CD14-positive monocyte (primary cell): ENCODE results near the gene ZNF536. TPM values are rescaled to one million over a fixed set of nuclear protein-coding genes. Genes with fewer than 3 reads are reported as not detected.
"Not testable (repeated sequence)": the region's sequence is repeated elsewhere in the genome, so short reads cannot be mapped to it uniquely, and the experiment has no call there.

Experiments
- DNase-seq, 3 donors: peaks; one replicate each; pipeline ENCODE4 v3.0.0-alpha.2; 2011 to 2022
- H2AFZ ChIP-seq: 2 replicates; pipeline ENCODE4 v1.6.0; 2012; ENCODE audit warnings: mild to moderate bottlenecking, low read depth, low read length, inconsistent platforms; ENCODE audit not compliant: insufficient read depth, poor library complexity, severe bottlenecking
- H3K27ac ChIP-seq, 2 donors: 1 replicate in 1 of 2; 2 replicates in 1 of 2; pipeline ENCODE4 v1.5.1; 2012 to 2013; ENCODE audit warnings: low read length in 2 of 2, control low read depth in 1 of 2, inconsistent platforms in 1 of 2, low read depth in 1 of 2, mild to moderate bottlenecking in 1 of 2
- H3K27me3 ChIP-seq, 2 donors: one replicate each; pipeline versions ENCODE4 v1.6.0 to v1.6.1; 2011 to 2013; ENCODE audit warnings: low read length in 2 of 2; ENCODE audit not compliant: control insufficient read depth in 2 of 2, insufficient read depth in 2 of 2
- H3K36me3 ChIP-seq, 2 donors: replicated peaks in 1 of 2; 1 replicate in 1 of 2; 2 replicates in 1 of 2; pipeline versions ENCODE4 v1.5.1 to v1.6.1; 2012 to 2013; ENCODE audit warnings: low read length in 2 of 2, control low read depth in 1 of 2, inconsistent platforms in 1 of 2, mild to moderate bottlenecking in 1 of 2; ENCODE audit not compliant: insufficient read depth in 2 of 2, control insufficient read depth in 1 of 2
- H3K4me1 ChIP-seq, 2 donors: 1 replicate in 1 of 2; 2 replicates in 1 of 2; pipeline versions ENCODE4 v1.5.1 to v1.6.1; 2012 to 2013; ENCODE audit warnings: low read length in 2 of 2, control low read depth in 1 of 2, inconsistent platforms in 1 of 2, mild to moderate bottlenecking in 1 of 2, moderate library complexity in 1 of 2; ENCODE audit not compliant: insufficient read depth in 2 of 2, control insufficient read depth in 1 of 2
- H3K4me2 ChIP-seq: replicated peaks from 2 replicates; pipeline ENCODE3; 2012; ENCODE audit warnings: low read length, moderate library complexity, mild to moderate bottlenecking; ENCODE audit not compliant: poor library complexity, severe bottlenecking; ENCODE audit errors: extremely low read depth
- H3K4me3 ChIP-seq, 3 experiments: fragments of 200-600 bp in 1 of 3; sonication (generic) in 1 of 3; replicated peaks in 1 of 3; 1 replicate in 2 of 3; 2 replicates in 1 of 3; pipeline ENCODE4 v1.5.1; 2011 to 2013; ENCODE audit warnings: low read length in 3 of 3, mild to moderate bottlenecking in 3 of 3, control low read depth in 2 of 3, low read depth in 2 of 3, inconsistent platforms in 1 of 3, moderate library complexity in 1 of 3
- H3K79me2 ChIP-seq: 2 replicates; pipeline ENCODE4 v1.6.0; 2012; ENCODE audit warnings: mild to moderate bottlenecking, control low read depth, inconsistent platforms, low read length, moderate library complexity; ENCODE audit not compliant: insufficient read depth
- H3K9ac ChIP-seq: 2 replicates; pipeline ENCODE4 v1.6.0; 2017; ENCODE audit warnings: low read length, mild to moderate bottlenecking; ENCODE audit not compliant: insufficient read depth, poor library complexity, severe bottlenecking
- H3K9me3 ChIP-seq, 2 donors: replicated peaks in 1 of 2; 1 replicate in 1 of 2; 2 replicates in 1 of 2; pipeline versions ENCODE4 v1.5.1 to v1.6.1; 2012 to 2013; ENCODE audit warnings: low read length in 2 of 2, control low read depth in 1 of 2; ENCODE audit not compliant: control insufficient read depth in 1 of 2, insufficient read depth in 1 of 2
- H4K20me1 ChIP-seq: 2 replicates; pipeline ENCODE4 v1.6.0; 2012; ENCODE audit warnings: mild to moderate bottlenecking, low read length, control low read depth, moderate library complexity; ENCODE audit not compliant: insufficient read depth
- H3K27ac Mint-ChIP-seq, 7 donors: one replicate each; pipeline ENCODE4 v1.8.0; 2020; ENCODE audit warnings: mild to moderate bottlenecking in 7 of 7, mixed read lengths in 7 of 7, moderate library complexity in 6 of 7, inconsistent platforms in 2 of 7
- H3K27me3 Mint-ChIP-seq, 3 donors: one replicate each; pipeline ENCODE4 v1.8.0; 2021 to 2022; ENCODE audit warnings: low read depth in 3 of 3, mild to moderate bottlenecking in 3 of 3, mixed read lengths in 3 of 3, moderate library complexity in 3 of 3, inconsistent platforms in 1 of 3
- H3K36me3 Mint-ChIP-seq, 2 donors: one replicate each; pipeline ENCODE4 v1.8.0; 2020; ENCODE audit warnings: mixed read lengths in 2 of 2, inconsistent platforms in 1 of 2, mild to moderate bottlenecking in 1 of 2
- H3K4me1 Mint-ChIP-seq: one replicate; pipeline ENCODE4 v1.8.0; 2020; ENCODE audit warnings: mild to moderate bottlenecking, mixed read lengths
- H3K4me3 Mint-ChIP-seq, 2 donors: one replicate each; pipeline ENCODE4 v1.8.0; 2020; ENCODE audit warnings: mild to moderate bottlenecking in 2 of 2, mixed read lengths in 2 of 2, moderate library complexity in 1 of 2
- H3K9me3 Mint-ChIP-seq, 7 donors: one replicate each; pipeline ENCODE4 v1.8.0; 2020 to 2022; ENCODE audit warnings: mixed read lengths in 7 of 7, mild to moderate bottlenecking in 6 of 7, moderate library complexity in 6 of 7, inconsistent platforms in 2 of 7
- CTCF ChIP-seq: fragments of 200-600 bp; IDR thresholded peaks from one replicate; pipeline ENCODE4 v1.8.0; 2022; ENCODE audit warnings: antibody characterized with exemption, mild to moderate bottlenecking
- WGBS: methylation state at CpG from one replicate; pipeline ENCODE4 v1.1.5; 2013; ENCODE audit warnings: missing lambda C conversion rate; ENCODE audit not compliant: insufficient coverage; 5-methylcytosine and 5-hydroxymethylcytosine counted together
- intact Hi-C, 2 donors: fragments of 100-400 bp; cut with micrococcal nuclease; formaldehyde crosslinking; loops; one replicate each; pipeline versions ENCODE4 v1.15.0 to v1.15.1; 2023
- polyA plus RNA-seq, 3 donors: library from polyadenylated mRNA; depleted of rRNA in 1 of 3; unstranded in 2 of 3; stranded (reverse) in 1 of 3; fragments of 300-500 nt in 2 of 3; fragments of >200 nt in 1 of 3; fragmentation: Illumina TruSeq in 2 of 3; gene quantifications; 1 replicate in 2 of 3; 2 replicates in 1 of 3; pipeline ENCODE4 v1.2.3, GENCODE V29; 2012 to 2021

The ZNF536 gene
- polyA plus RNA-seq, 3 donors, result not detected

DNA sequence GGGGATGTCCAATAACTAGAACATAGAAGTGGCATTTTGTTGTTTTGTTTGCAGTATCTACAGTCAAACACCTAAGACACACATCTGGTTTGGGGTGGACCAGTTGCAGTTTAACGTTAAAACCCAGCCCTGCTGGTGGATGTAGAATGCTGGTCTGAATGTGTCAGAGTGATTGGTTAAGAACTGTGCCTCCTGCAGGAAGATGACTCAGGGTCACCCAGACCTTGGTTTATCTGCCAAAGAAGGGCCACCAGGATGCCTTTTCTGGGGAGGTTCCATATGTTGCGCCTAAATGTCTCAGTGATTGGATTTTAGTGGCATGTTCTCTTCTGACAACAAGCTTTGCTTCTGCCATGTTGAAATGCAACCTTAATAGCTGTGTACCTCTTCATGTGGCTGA lies 23.1 kb downstream of the ZNF536 start:
- Histone ChIP-seq H3K9ac (no peak overlapping the region), H3K4me3 (no peak overlapping the region), H3K9me3 (no peaks in the 10 kb centered on the region), H3K4me1 (no peaks in the 10 kb centered on the region), H3K79me2 (no peaks in the 10 kb centered on the region), H3K4me2 (no peak overlapping the region), H3K36me3 (no peaks in the 10 kb centered on the region), H3K27ac (no peak overlapping the region), H4K20me1 (no peaks in the 10 kb centered on the region), H3K27me3 (no peaks in the 10 kb centered on the region), H2AFZ (no peak overlapping the region)
- H3K27me3 Mint-ChIP-seq, result peaks cover 8 to 19% (median 10%) of the 10 kb centered on the region in 3 donors
- H3K27ac Mint-ChIP-seq, result no peak overlapping the region
- intact Hi-C loops, result no loop called here
- no peaks in the 10 kb centered on the region for H3K36me3 Mint-ChIP-seq
- no peaks in the 10 kb centered on the region for H3K4me1 Mint-ChIP-seq
- peaks cover 0 to 2% (median 0%) of the 10 kb centered on the region in 7 donors for H3K9me3 Mint-ChIP-seq
- no peak overlapping the region for H3K4me3 Mint-ChIP-seq
- no CpG with 5 or more reads among the region's 2 CpGs for WGBS
- TF ChIP-seq CTCF, result no peak
- no peak for DNase-seq

- H3K27me3 ChIP-seq, H3K4me2 ChIP-seq, H2AFZ ChIP-seq, H3K9me3 Mint-ChIP-seq, H3K9ac ChIP-seq, H3K27me3 Mint-ChIP-seq, H3K4me1 Mint-ChIP-seq, H3K36me3 ChIP-seq, H3K36me3 Mint-ChIP-seq, H3K79me2 ChIP-seq, intact Hi-C loops, H3K4me1 ChIP-seq, H3K27ac ChIP-seq, H3K4me3 Mint-ChIP-seq, H3K9me3 ChIP-seq, DNase-seq, H3K27ac Mint-ChIP-seq, H3K4me3 ChIP-seq, H4K20me1 ChIP-seq: not testable (repeated sequence)
- 100% methylated on average over 2 of the region's 3 CpGs for WGBS
These were observed 26.4 kb downstream of the ZNF536 start for GRCh38 chr19:30398539-30398938.
